Upper lobe of left lung (tissue), 4 donors: ENCODE results near the gene GMDS.

ENCODE experiments used
- CTCF ChIP-seq, 6 experiments: fragments of 450-650 bp in 4 of 6; fragments of 200-600 bp in 2 of 6; sonication (generic) in 2 of 6; IDR thresholded peaks; one replicate each; pipeline ENCODE4 v1.5.1; 2016 to 2019; ENCODE audit warnings: antibody characterized with exemption in 6 of 6
- EP300 ChIP-seq, 4 donors: sonication (generic); formaldehyde crosslinking; IDR thresholded peaks; one replicate each; pipeline ENCODE4 v1.5.1; 2017; ENCODE audit warnings: antibody characterized with exemption in 4 of 4, control low read depth in 2 of 4
- POLR2A ChIP-seq, 4 donors: fragments of 450-650 bp; IDR thresholded peaks; one replicate each; pipeline ENCODE4 v1.5.1; 2016 to 2017; ENCODE audit warnings: antibody characterized with exemption in 4 of 4, mild to moderate bottlenecking in 2 of 4
- POLR2AphosphoS5 ChIP-seq, 2 donors: sonication (generic); formaldehyde crosslinking; IDR thresholded peaks; one replicate each; pipeline ENCODE4 v1.5.1; 2017; ENCODE audit warnings: antibody characterized with exemption in 2 of 2

- TF ChIP-seq CTCF (IDR thresholded peaks at IDR 0.05) (no peak), POLR2AphosphoS5 (IDR thresholded peaks at IDR 0.05) (no peak), EP300 (IDR thresholded peaks at IDR 0.05) (no peak), POLR2A (IDR thresholded peaks at IDR 0.05) (no peak)
These were observed 410.5 kb downstream of the GMDS start for GRCh38 chr6:1834646-1835516.
